NCI-H1694 (cell line): ENCODE results near the gene RAB3B.

Experiments
- DNase-seq: peaks from one replicate; lab custom pipeline; 2025; lab: John Stamatoyannopoulos, UW

Gene RAB3B

DNA sequence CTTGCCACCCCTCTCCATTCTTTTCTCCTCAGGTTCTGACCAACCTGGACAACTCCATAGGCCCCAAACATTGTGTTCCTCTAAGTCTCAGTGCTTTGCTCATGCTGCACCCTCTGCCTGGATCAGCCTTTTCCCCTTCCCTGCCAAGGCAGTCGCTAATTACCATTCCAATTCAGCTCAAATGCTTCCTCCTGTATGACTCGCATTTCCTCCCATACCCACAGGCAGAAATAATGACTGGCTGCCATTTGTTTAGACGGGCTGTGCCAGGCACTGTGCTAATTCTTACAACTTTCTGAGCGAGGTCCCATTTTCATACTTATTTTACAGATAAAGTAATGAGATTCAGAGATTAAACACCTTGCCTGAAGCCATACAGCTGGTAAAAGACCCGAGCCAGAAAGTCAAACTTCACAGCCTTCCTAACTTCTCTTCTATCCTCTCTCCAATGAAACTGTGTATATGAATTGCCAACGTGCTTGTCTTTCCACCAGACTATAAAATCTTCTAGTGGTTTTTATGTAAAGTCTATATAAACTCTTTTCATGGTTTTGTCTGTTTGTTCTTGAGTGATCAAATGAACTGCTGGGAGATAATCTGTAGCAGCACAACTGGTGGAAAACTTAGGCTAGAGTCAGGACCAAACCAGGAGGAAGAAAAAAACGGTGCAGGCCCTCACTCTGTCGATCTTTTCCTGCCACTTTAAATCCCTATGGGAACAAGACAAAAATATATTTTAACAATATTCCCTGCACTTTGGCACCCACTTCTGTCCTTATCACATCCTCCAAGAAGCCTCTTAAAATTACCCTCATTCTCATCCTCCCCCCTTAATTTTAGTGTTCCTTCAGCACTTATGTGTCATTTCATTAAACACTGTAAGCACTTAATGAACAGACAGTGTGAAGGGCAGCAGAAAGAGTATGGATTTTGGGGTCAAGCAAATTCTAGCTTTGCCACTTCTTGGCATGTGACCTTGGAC is 33.7 kb downstream of the RAB3B start:
- DNase-seq, result no peak

DNA sequence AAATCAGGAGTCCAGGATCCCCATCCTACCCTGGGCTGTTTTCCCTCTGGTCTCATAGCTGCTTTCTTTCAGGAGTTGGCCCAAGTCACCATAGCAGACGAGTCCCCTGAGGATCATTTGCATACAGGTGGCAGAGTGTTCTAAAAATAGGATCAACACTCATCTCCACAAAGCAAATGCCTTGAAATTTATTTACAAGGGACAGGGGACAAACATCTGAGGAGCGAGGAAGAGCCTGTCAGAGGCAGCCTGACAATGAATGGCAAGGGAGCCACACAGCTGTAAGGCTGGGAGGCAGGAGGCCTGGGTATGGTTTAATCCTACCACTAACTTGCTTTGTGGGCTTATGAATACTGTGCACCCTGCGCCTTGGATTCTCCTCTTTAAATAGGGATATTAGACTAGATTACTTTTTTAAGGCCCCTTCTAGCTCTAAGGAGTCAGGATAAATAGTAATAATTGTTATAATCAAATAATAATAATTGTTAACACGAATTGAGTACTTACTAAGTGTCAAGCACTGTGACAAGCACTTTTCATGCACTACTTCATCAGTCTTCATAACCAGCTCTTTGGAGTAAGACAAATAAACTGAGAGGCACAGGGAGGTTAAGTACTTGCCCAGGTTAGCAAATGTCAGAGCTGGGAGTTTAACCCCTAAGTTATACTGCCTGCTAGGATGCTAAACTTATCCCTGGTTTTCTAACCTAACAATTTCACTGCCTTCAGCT is 34.5 kb downstream of the RAB3B start:
- no peak for DNase-seq

DNA sequence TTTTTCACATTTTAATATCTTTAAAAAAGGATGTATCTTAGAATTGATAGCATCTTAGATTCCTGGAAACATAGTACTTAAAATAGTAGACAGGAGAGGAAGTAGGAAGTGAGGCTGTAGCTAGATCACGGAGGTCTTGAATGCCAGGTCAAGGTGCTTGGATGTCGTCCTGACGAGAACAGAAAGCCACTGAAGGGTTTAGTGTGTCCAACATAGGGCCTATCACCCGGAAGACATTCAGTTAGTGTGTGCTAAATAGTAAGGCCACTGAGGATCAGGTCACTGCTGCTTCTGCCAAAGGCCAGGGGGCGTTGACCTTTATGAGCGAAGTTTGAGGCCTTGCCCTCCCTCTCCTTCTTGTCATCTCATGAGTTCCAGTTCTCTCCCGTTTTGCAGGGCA is 35.7 kb downstream of the RAB3B start:
- no peak for DNase-seq

DNA sequence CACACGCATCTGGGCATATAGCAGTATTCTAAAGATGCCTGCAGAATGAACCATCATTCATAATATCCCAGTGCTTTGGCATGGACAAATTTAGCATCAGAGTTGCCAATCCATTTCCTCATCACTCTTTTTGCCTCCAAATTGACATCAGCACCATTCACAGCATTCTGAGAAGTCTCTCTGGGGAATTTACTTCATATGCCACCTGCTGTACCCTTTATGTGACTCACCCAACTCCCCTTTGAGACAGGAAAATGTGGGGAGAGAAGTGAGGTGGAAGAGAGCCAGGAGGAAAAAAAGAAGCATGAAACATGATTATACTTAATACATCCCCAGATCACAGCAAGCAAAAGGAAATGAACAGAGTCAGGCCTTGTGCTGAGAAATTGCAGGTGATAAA is 37.4 kb downstream of the RAB3B start:
- DNase-seq, result no peak

DNA sequence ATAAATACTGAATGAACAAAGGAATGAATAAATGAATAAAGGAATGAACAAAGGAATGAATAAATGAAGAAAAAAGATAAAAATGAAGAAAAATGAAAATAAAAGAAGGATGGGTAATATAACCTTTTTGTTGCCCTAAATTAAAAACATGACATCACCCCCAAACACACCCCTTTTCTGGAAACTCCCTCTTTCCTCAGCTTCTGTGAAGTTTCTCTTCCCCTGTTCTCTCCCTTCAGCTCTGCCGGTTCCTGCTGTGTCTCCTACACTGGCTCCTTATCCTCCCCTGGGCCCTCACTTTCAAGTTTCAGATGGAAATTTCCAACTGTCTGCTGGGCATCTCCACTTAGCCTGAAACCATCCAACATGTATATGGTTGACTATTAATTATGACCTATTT is 37.9 kb downstream of the RAB3B start:
- no peak for DNase-seq

DNA sequence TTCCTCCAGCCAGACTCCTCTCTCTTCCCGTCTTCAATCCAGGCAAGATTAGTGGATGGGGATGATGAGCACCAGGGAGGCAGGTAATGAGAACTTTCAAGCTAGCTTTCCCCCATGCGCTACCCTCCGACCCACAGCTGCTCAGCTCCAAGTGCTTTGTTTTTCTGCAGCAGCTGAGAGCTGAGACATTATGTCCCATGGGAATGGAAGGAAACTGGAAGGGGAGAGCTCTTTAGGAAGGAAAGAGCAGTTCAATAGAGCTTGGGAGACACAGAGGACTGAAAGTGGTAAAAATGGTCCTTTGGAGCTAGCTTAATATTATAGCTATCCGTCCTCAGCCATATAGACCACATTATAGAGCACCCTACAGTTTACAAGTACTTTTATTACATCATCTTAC is 39.8 kb downstream of the RAB3B start:
- no peak for DNase-seq

DNA sequence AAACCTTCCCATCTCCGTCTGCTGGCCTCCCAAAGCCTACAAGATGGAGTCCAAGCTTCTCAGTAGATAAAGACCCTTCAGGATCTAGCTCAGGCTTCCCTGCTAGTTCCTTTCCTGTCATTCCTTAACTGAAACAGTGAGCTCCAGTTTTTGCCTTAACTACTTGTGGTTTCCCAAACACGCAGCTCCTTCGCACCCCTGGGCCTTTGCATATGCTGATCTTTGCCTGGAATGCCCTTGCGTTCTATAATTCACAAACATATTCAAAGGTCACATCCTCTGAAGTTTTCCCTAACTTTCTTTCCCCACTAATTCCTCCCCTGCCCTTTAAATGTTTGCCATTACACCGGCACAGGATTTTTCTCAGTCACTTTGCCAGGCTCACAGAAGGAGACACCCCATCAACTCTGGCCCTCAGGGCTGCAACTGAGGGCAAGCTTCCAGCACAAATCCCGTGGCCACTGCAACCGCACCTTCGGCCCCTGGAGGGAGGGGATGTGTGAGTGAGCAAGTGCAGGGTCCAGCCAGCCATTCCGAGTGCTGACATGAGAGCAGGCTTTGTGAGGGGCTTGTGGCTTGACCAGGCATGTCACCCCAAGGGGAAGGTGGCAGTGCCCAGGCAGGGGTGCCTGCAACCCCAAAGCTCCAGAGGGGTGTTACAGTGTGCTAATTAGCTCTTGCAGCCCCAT is 41.3 kb downstream of the RAB3B start:
- no peak for DNase-seq

DNA sequence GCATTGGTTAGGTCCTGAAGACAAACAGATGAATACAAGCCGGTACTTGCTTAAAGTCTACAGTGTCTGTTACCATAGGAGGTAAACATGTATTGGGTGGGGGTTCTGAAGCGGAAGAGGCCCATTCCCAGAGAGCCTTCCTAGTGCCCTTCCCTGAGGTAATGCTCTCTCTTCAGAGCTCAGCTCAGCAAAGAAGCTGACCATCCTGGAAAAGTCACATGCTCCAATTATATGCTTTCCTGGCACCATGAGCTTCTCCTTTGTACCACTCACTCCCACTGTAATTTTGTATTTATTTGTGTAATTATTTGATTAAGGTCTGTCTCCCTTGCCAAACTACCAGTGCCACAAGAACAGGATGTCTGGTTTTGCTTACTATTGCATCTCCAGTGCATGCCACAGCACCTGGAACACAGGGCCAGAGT is 42.0 kb downstream of the RAB3B start:
- no peak for DNase-seq

DNA sequence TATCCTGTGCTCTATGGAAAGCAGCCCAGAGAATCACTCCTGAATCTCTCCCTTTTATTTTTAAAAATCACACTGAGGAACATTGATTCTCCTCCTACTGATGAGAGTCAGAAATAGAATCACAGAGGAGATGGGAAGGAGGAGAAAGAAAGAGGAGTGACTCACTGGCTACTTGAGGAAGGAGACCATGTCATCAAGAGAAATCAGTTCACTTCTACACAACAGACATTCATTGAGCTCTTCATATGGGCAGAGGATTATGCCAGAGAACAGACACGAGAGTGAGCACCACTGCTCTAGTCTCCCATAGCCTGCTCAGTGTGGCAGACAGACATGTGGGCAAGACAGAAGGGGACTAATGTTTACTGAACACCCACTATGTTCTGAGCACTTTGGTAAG is 44.2 kb downstream of the RAB3B start:
- no peak for DNase-seq

DNA sequence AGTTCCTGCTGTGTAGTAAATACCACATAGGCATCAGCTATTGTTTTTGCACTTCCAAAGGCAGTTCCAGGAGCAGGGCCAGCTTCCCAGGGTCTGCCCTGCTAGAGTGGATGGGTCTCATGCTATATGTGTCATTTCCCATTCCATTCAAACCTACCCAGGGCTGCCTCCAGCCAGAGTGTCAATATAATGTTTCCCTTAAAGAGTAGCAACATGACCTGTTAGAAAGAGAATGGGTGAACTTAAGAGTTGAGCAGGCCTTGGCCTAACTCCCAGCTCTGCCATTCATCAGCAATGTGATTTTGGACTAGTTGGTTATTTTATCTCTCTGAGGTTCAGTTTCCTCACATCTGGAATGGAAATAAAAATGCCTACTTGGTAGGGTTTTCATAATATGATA is 44.9 kb downstream of the RAB3B start:
- DNase-seq, result no peak

DNA sequence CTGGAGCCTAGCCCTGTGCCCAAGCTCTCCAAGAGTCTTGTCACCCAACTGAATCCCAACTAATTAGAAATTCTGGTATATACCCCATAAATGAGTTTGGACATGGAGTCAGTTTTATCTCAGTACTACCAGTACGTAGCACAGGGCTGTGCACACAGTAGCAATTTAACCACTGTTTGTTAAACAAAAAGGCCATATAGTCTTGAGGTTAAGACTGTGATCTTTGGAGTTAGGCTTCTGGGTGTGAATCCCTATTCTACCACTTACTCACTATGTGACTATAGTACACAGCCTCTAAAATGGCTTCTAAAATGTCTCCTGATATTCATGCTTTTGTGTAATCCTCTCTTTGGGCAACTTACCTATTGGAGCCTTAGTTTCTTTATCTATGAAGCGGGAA is 48.2 kb downstream of the RAB3B start:
- DNase-seq, result no peak

DNA sequence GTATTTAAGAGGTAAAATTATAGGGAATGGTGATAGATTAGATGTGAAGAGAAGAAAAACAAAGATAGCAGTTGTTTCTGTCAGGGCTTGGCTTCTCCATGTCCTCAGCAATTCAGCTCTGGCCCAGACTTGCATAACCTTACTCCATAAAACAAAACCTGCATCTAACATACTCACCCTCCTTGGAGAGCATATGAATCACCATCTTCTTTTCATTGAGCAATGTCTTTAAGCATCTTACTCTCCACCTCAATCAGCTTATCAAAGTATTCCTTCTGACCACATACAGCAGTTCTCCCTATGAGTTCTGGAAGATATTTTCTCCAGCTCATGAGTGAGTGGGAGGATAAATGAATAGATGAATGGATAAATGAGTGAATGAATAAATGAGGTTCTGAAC is 49.0 kb downstream of the RAB3B start:
- no peak for DNase-seq

DNA sequence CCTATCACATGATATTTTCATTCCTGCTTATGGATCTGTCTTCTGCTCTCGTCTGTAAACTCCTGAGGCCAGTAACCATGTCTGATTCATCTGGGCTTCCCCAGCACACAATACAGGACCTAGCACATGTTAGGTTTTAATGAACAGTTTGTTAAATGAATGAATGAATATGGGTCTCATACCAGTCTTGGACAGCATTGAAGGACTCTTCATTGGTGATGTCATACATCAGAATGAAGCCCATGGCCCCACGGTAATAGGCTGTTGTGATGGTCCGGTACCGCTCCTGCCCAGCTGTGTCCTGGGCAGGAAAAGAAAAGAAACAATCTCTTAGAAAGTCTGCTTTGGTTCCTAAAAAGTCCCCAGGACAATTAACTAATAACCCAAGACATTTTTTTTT is 53.4 kb downstream of the RAB3B start:
- DNase-seq, result no peak

DNA sequence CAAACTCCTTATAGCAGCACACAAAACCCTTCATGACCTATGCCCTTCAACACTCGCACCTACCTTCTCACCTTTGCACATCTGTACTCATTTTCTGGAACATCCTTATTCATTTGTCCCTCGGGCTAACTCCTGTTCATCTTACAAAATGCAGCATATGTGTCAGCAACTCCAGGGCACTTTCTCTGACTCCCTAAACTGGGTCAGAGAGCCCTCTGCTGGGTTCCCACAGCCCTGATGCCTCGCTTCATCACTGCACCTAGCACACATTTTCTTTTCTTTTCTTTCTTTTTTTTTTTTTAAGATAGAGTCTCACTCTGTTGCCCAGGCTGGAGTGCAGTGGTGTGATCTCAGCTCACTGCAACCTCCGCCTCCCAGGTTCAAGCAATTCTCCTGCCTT is 54.0 kb downstream of the RAB3B start:
- no peak for DNase-seq

DNA sequence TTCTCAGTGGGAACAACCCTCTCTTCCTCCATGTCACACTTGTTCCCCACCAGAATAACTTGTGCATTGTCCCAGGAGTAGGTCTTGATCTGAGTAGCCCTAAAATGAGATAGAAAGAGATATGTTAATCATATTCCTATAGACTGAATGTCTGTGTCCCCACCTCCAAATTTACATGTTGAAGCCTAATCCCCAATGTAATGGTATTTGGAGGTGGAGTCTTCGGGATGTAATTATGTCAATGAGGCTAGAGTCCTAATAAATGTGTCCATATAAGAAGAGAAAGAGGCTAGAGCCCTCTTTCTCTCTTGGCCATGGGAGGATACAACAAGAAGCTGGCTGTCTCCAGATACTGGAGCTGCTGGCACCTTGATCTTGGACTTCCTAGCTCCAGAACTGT is 57.2 kb downstream of the RAB3B start:
- no peak for DNase-seq

DNA sequence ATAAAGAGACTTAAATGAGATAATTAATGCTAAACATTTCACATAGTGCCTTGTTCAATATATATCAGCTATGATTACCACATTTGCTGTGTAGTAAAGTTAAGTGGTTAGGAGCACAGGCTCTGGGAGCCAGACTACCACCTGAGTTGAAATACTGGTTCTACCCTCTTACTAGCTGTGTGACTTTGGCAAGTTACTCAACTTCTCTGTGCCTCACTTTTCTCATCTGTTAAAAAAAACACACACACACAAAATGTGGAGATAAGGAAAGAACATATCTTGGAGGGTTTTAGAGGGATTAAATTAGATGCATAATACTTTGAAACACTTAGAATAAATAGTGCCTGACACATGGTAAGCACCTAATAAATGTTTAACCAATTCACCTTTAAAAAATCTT is 60.2 kb downstream of the RAB3B start:
- no peak for DNase-seq

DNA sequence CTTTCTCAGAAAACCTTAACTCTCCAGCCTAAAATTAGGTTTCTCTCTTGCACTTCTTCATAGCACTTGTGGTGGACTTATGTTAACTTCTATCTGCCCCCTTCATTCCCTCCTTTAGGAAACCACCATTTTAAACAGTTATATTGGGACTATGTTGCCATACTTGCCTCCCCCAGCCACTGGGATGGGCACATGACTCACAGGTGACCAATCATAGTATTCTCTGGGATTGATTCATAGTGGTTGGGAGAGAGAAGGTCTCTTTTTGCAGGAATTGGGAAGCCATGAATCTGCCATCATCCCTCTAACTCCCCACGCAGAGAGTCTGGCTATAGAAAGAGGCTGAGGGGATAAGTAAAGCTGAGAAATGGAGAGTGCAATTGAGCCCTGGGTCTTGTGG is 61.6 kb downstream of the RAB3B start:
- DNase-seq, result no peak

DNA sequence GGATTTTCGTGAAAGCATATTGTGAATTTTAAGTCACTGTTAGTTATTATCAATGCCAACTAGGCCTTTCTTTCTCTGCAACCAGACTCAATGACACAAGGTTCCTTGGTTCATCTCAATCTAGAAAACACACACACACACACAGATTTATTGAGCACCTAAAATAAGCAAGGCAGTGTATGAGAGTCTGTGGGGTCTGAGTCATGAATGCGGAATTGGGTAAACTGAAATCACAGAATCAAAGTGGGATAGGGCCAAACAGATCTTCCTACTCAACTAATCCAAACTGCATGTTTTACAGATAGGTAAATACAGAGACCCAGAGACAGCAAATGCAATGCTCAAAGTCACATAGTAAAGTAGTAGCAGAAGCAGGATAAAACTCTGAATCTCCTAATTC is 63.5 kb downstream of the RAB3B start:
- no peak for DNase-seq

DNA sequence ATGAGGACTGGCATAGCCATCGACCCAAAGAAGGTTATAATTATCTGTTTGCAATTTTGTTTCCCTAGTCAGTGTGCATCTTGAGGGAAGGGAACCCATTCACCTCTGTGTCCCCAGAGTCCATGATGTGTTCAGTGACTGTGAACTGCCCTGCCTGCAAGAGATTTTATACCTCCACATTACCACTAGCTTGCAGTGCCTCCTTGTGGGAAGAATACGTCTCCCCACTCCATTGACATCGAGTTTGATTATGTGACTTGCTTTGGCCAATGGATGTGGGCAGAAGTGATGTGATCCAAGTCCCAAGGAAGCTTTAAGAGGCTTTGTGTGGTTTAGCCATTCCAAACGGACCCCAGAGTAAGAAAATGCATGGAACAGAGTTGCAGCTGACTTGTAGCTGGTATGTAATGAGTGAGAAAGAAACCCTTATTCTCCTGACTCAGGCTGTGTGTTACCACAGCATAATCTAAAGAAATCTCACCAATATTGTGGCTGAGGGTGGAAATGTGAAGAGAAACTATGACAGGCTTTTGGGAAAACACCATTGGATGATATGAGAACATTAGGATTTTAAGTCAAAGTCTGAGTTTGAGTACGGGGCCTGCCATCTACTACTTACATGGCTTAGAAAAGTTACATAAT is 64.2 kb downstream of the RAB3B start:
- DNase-seq, result no peak

DNA sequence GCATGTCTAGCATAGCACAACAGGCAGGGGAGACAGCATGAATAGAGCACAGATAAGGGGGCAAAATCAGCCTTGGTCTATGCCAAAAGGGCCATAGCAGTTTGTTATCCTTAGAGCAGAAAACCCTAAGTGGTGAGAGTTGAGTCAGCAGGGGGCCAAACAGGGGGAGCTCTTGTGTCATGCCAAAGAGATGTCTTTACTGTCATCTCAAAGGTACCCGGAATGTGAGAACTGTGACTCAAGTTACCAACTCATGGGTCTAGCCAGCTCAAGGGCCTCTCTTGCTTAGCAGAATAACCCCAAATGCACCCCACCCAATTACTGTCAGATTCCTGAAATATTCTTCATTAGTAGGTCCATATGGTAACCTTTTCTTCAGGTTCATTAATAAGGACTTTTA is 66.0 kb downstream of the RAB3B start:
- DNase-seq, result no peak

DNA sequence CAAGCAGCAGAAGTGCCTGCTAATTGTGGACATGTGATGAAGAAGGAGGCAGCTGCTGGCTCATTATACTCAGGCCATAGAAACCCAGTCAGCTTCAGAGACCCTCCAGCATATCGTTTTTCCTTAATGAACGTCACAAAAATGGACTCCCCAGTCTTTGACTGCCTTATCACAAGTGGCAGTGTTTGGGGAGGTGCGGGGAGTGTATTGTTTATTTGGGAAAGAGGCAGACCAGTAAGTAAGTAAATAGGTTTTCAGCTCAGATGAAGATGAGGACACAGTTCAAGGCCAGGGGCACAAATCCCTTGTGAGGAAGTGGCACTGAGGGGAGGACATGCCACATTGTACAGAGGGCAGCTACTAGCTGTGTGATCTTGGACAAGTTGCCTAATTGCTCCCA is 68.5 kb downstream of the RAB3B start:
- no peak for DNase-seq

DNA sequence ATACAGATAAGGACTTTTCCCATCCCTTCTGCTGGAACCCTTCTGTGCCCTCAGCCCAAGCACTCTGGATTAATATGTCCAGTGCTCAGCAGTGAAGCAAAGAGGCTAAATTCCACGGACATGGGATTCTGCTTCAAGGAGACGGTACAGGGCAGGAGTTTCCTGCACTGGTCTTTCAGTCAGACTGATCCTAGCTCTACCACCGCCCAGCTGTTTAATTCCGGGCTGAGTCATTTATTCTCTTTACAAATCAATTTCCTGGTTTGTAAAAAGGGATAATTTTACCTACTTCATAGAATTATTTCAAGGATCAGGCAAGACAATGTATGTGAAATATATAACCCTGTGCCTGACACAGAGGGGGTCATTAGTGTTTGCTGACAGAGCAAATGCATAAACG is 70.4 kb downstream of the RAB3B start:
- no peak for DNase-seq
